GM19023 (cell line): ENCODE measurements around the gene FAM151A.
"Not testable (repeated sequence)": the region's sequence is repeated elsewhere in the genome, so short reads cannot be mapped to it uniquely, and the experiment has no call there.

ENCODE experiments used
- ATAC-seq: cut with Tn5 transposase; IDR thresholded peaks from one replicate; pipeline ENCODE4 v1.9.1; 2021; ENCODE audit warnings: mild to moderate bottlenecking, moderate library complexity; ENCODE audit not compliant: unreplicated experiment

The FAM151A gene

DNA sequence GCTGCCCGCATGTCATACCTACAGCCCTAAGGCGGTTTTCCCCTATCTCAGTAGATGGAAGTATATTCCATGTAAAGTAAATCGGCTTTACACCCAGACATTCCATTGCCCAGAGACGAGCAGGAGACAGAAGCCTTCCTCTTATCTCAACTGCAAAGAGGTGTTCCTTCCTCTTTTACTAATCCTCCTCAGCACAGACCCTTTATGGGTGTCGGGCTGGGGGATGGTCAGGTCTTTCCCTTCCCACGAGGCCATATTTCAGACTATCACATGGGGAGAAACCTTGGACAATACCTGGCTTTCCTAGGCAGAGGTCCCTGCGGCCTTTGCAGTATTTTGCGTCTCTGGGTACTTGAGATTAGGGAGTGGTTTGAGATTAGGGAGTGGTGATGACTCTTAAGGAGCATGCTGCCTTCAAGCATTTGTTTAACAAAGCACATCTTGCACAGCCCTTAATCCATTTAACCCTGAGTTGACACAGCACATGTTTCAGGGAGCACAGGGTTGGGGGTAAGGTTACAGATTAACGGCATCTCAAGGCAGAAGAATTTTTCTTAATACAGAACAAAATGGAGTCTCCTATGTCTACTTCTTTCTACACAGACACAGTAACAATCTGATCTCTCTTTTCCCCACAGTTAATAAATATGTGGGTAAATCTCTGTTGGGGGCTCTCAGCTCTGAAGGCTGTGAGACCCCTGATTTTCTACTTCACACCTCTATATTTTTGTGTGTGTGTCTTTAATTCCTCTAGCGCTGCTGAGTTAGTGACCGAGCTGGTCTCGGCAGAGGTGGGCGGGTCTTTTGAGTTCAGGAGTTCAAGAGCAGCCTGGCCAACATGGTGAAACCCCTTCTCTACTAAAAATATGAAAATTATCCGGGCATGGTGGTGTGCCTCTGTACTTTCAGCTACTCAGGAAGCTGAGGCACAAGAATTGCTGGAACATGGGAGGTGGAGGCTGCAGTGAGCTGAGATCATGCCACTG lies 13.4 kb upstream of the FAM151A start:
- not testable (repeated sequence) for ATAC-seq

DNA sequence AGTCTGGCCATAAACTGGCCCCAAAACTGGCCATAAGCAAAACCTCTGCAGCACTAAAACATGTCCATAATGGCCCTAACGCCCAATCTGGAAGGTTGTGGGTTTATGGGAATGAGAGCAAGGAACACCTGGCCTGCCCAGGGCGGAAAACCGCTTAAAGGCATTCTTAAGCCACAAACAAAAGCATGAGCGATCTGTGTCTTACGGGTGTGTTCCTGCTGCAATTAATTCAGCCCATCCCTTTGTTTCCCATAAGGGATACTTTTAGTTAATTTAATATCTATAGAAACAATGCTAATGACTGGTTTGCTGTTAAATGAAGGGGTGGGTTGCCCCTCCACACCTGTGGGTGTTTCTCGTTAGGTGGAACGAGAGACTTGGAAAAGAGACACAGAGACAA lies 12.5 kb upstream of the FAM151A start:
- not testable (repeated sequence) for ATAC-seq

DNA sequence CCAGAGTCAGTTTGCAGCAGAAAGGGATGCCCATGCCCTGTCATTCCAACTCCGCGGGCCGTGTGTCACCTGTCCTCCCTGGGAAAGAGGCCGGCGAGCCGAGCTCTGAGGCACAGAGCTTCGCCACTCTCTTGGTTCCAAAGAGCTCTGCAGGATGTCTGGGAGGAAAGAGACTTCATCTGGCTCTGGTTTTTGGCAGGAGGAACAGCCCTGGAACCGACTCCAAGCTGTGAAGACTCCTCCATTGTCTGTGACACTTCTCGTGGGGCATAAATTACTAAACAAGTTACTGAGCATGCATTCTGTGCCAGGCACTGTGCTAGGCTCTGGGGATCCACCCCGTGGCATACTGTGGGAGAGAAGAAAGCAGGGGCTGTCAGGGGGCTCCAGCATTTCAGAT lies 3.9 kb upstream of the FAM151A start:
- ATAC-seq = no peak

GRCh38 chr1:54624466-54625464 lies 1.4 kb upstream of the FAM151A start:
- no peak for ATAC-seq

DNA sequence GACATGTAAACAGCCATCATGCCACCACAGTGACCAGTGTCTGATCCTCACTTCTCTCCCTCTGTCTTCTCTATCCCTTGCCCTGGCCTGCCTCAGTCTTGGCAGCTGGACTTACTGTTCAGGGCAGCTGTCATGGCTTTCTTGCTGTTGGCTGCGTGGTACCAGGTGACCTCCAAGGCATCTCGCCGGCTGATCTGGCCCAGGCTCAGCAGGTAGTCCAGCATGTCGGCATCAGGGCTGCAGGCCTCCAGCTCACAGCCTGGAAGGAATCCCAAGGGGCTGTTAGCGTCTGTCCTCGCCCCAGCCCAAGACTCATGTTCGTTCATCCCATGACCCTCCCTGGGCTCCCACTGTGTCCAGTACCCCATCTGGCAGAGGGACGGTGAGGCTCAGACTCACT lies 3.6 kb downstream of the FAM151A start:
- no peak for ATAC-seq

GRCh38 chr1:54615531-54616279 lies 7.6 kb downstream of the FAM151A start:
- ATAC-seq = no peak

GRCh38 chr1:54614563-54614962 lies 8.8 kb downstream of the FAM151A start:
- ATAC-seq = no peak

- ATAC-seq = no peak
Measured at GRCh38 chr1:54614024-54614423, 9.3 kb downstream of the FAM151A start.

DNA sequence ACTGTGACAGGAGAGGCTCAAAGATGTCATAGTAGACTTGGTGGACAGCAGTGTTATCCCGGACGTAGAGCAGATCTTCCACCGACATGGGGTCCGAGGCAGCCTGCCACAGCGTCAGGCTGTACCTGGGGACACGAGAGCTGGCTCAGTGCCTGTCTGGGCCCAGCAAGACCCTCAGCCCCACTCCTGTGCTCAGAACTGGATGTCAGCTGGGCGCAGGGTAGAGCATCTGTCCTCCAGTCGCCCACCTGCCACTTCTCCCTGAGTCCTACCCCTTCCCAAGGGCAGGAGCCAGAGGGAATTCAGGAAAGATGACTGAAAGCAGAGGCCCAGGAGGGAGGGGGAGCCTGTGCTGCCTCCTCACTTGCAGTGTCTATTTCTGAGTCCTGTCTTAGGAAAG lies 11.7 kb downstream of the FAM151A start:
- ATAC-seq = no peak

DNA sequence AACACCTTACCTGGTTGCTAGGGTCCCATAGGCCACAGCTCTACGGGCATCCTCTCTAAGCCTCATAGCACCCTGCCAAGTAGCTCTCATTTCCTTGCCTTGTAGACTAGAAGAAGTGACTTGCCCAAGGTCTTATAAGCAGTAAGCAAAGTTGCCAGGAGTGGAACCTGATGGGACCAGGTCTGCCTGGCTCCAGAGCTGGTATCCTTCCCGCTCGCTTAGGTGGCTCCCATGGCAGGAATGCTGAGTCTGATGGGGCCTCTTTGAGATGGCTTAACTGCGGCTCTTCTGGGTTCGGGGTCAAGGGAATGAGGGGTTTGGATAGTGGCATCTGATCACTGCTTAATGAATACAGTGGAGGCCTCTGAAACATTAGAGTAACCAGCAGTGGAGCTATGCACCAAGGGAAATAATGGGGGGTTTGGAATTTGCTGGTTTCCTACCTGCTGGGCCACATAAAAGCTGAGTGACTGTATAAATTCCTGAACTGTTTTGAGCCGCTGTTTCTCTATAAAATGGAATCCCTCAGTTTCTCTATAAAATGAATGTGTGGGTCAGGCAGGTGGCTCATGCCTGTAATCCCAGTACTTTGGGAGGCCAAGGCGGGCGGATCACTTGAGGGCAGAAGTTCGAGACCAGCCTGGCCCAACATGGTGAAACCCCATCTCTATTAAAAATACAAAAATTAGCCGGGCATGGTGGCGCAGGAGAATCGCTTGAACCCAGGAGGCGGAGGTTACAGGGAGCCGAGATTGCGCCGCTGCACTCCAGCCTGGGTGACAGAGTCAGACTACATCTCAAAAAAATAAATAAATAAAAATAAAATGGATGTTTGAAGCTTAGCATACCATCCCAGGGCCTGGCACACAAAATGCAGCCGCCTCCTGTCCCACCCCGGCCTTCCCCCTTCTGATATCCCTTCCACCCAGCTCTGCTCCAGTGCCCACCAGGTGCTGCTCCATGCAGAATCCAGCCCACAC lies 12.4 kb downstream of the FAM151A start:
- ATAC-seq = no peak

DNA sequence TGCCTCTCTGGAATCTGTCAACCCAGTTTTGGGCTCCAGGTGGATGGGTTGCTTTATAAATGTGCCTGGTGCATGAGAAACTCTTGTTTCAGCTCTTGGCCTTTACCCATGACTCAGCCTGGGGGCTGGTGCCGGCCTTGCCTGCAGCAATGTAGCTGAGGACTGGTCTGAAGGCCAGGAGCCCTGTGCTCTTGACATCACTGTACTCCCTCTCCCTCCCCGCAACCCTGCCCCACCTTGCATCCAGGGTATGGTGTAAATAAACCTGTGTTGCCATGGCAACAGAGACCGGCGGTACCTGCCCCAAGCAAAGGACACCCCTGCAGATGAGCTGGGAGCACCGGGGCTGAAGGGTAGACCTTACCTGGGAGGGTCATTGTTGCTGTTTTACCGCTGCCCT lies 13.3 kb downstream of the FAM151A start:
- no peak for ATAC-seq

DNA sequence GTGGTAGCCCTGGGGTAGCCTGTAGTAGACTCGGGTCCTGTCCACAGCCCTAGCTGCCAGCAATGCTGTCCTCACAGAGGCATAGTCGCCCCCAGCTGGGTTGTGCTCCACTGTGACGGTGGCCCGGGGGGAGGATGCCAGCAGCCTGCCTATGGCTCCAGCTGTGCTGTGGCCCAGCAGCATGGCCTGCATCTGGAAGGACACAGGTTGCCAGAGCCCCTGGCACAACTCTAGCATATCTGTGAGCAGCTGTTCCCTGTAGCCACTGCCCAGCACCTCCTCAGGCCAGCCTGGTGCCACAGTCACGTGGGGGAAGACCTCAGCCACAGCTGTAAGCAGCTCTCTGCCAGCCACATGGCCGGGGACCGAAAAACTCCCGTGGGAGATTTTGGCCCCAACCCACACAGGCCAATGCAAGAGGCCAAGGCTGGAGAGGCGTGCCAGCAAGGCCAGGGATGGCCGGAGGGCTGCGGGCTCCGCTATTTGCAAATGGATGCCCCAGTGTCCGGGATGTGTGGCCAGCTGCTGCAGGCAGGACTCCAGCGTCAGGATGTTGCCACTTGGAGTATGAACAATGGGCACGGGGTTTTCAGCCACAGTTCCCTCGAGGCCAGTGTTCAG lies 13.9 kb downstream of the FAM151A start:
- ATAC-seq = no peak

DNA sequence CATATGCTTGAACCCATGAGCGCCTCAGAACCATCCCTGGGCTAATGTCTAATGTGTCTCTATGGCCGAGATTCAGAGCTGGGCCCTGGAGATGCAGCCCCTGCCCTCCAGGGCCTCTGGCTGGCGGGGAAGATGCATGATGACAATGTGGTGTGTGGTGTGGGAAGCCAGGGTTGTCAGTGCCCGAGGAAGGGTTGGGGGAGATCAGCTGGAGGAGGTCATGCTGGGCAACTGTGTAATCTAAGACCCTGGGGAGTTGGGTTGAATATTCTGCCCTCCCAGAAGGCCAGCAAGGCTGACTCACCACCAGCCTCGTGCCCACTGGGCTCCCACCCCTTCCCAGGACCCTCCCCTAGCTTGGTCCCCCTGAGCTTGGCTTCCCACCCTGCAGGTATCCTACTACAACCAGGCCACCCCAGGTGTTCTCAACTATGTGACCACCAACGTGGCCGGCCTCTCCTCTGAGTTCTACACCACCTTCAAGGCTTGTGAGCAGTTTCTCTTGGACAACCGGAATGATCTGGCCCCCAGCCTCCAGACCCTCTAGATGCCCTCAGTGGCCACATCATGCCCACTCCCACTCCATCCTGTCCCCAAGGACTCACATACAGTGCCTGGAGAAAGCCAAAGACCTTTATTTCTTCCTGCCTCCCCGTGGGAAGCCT lies 14.6 kb downstream of the FAM151A start:
- ATAC-seq = no peak

GRCh38 chr1:54607821-54608565 lies 15.3 kb downstream of the FAM151A start:
- ATAC-seq = no peak

DNA sequence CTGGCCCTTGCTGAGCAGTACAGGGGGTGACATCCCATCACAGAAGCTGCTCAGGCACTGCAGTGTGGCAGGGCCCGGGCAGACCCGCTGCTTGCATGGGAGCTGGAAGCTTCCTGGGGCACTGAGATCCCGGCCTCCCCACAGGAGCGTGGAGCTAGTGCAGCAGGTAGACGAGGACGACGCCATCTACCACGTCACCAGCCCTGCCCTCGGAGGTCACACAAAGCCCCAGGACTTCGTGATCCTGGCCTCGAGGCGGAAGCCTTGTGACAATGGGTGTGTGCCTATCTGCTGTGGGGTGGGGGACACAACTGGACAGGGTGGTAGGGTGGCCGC lies 16.4 kb downstream of the FAM151A start:
- ATAC-seq = no peak

DNA sequence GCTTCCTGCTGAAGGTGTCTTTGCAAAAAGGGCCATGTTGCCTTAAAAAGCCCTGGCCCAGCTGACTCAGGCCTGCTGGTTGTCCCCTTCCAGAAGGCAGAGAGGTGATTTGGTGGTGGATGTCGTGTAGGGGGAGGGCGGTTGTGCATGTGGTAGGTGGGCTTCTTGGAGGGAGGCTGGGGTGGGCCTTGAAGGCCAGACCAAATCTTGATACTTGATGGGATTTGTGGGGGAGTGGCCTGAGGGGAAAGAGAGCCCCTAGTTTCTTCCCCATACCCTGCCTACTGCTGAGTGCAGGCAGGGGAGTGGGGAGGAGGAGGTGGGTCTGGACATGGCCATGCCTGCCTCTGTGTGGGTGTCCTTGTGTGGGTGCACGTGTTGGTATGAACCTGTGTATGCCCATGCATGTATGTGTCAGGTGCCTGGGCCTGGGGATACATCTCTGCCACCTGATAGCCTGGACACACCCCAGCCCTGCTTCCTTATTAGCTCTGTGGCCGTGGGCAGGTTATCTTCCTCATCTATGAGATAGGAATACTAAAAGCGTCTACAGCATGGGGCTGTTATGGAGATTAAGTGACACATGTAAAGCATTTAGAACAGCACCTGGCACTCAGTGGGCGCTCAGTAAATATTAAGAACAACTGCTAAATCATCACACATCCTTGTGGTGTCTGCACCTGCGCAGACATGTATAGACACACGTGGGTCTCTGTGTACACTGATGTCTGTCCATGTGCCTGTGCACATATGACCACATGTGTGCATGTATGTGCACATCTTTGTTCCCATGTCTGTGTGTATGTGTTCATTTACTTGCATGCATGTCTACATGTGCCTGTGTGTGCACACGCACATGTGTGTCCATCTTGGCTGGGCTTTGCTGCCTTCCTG lies 17.0 kb downstream of the FAM151A start:
- ATAC-seq = no peak
